Urinary bladder (tissue), 4 donors: ENCODE measurements around the gene MLYCD. TPM values are rescaled to one million over a fixed set of nuclear protein-coding genes. Genes with fewer than 3 reads are reported as not detected.

Experiments used
- DNase-seq: peaks from one replicate; pipeline ENCODE4 v3.0.0-alpha.2; 2015; ENCODE audit errors: extremely low spot score
- H3K27ac ChIP-seq: one replicate; pipeline ENCODE4 v1.5.1; 2013; ENCODE audit warnings: low read depth, mild to moderate bottlenecking, moderate library complexity
- H3K36me3 ChIP-seq: one replicate; pipeline ENCODE4 v1.6.1; 2013; ENCODE audit warnings: mild to moderate bottlenecking, moderate library complexity; ENCODE audit not compliant: insufficient read depth
- H3K4me1 ChIP-seq: one replicate; pipeline ENCODE4 v1.6.1; 2013; ENCODE audit warnings: mild to moderate bottlenecking, moderate library complexity; ENCODE audit not compliant: insufficient read depth
- H3K4me3 ChIP-seq: one replicate; pipeline ENCODE4 v1.5.1; 2013; ENCODE audit warnings: low read depth, low read length
- WGBS: extraction: QIAGEN DNeasy Blood & Tissue Kit; methylation state at CpG from one replicate; pipeline ENCODE4 v1.1.7; 2013; 5-methylcytosine and 5-hydroxymethylcytosine counted together
- polyA plus RNA-seq: library from polyadenylated mRNA; stranded (reverse); fragments of 200-250 nt; gene quantifications from one replicate; pipeline ENCODE4 v1.2.3, GENCODE V29; 2013
- total RNA-seq: library from RNA; depleted of rRNA; stranded (reverse); fragments of >200 nt; gene quantifications from one replicate; pipeline ENCODE4 v1.2.3, GENCODE V29; 2014
- donor health status: healthy with polysubstance abuse.
- donor health status: healthy.

The MLYCD gene
- total and polyA plus RNA-seq, 2 donors, result 3.8 to 4.6 TPM

- Histone ChIP-seq H3K27ac (no peak overlapping the region), H3K4me1 (no peaks in the 10 kb centered on the region), H3K36me3 (no peaks in the 10 kb centered on the region), H3K4me3 (no peak overlapping the region)
- 85% methylated on average over 8 of the region's 8 CpGs for WGBS
- DNase-seq, result no peak
Observed at GRCh38 chr16:83907111-83907510, 8.2 kb downstream of the MLYCD start.

DNA sequence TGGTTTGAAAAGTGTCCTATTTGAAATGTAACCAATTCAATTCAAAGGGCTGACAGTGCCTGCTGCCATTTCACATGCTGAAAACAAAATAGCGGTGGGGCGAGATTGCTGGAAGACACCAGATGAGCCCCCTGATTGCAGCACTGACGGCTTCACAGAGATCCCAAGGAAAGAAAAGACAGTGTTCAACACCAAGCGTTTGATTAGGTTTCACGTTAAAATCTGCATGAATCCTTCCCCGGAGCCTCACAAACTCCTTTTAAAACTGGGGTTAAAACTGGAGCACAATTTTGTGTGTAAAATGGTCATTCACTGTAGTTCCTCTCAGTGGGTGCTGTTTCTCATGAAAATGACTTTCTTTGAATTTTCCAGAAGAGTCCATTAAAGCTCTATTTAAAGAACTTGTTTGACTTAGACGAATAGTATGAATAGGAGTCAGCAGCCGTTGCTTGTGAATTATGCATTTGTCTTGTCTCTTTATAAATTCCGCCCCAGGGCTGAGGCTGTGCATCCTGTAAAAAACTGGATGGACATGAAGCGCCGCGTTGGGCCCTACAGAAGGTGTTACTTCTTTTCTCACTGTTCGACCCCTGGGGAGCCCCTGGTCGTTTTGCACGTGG lies 8.8 kb downstream of the MLYCD start:
- 88% methylated on average over 15 of the region's 15 CpGs for WGBS
- no peaks in the 10 kb centered on the region for H3K4me1 ChIP-seq
- DNase-seq, result no peak
- H3K4me3 ChIP-seq, result no peak overlapping the region
- H3K36me3 ChIP-seq, result peaks cover 3% of the 10 kb centered on the region
- H3K27ac ChIP-seq, result no peak overlapping the region

GRCh38 chr16:83908798-83909197 lies 9.9 kb downstream of the MLYCD start:
- peaks cover 3% of the 10 kb centered on the region for H3K36me3 ChIP-seq
- DNase-seq, result no peak
- H3K27ac ChIP-seq, result no peak overlapping the region
- 83% methylated on average over 2 of the region's 2 CpGs for WGBS
- H3K4me3 ChIP-seq, result no peak overlapping the region
- H3K4me1 ChIP-seq, result no peaks in the 10 kb centered on the region

- no peak overlapping the region for H3K4me3 ChIP-seq
- H3K36me3 ChIP-seq, result peaks cover 10% of the 10 kb centered on the region
- 82% methylated on average over 10 of the region's 10 CpGs for WGBS
- H3K27ac ChIP-seq, result no peak overlapping the region
- DNase-seq, result no peak
- no peaks in the 10 kb centered on the region for H3K4me1 ChIP-seq
Observed at GRCh38 chr16:83911290-83911689, 12.4 kb downstream of the MLYCD start.

DNA sequence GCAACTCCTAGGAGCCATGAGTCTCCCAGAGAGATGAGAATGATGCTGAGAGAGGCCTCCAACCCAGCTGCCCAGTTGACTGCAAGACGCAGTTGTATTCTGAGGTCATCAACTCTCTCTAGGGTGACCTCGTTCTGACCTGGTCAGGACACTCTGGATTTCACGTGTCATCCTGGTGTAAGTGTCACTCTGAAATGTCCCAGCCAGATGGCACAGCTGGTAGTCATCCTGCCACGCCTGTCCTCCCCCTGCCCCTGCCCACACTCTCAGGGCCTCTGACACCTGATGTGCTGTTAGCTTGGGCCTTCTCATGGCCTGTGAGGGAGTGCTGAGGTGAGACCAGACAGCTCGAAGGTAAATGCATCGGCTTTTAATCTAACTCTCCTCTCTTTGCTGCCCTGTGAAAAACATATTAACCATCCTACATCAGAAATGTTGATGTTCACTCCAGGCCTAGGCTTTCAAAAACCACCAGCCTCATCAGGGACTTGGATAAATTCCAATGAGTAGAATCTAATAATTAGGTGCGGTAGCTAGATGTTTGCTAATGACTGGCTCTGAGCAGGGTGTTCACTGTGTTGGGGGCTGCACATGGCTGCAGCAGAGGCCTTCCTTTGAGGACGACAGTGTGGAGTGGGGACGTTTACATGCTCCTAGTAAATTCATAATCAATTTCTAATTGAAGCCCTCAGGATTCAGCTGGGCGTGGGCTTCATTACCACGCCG lies 13.8 kb downstream of the MLYCD start:
- Histone ChIP-seq H3K4me1 (no peaks in the 10 kb centered on the region), H3K36me3 (peaks cover 10% of the 10 kb centered on the region), H3K4me3 (no peak overlapping the region), H3K27ac (no peak overlapping the region)
- 81% methylated on average over 12 of the region's 12 CpGs for WGBS
- no peak for DNase-seq

- 64% methylated on average over 15 of the region's 15 CpGs for WGBS
Observed at GRCh38 chr16:83913245-83913633, 14.3 kb downstream of the MLYCD start.

GRCh38 chr16:83914091-83914710 lies 15.3 kb downstream of the MLYCD start:
- H3K36me3 ChIP-seq, result peaks cover 10% of the 10 kb centered on the region
- 93% methylated on average over 21 of the region's 21 CpGs for WGBS
- DNase-seq, result no peak
- H3K27ac ChIP-seq, result no peak overlapping the region
- H3K4me1 ChIP-seq, result no peaks in the 10 kb centered on the region
- H3K4me3 ChIP-seq, result no peak overlapping the region

More at GRCh38 chr16:83913245-83913633, 14.3 kb downstream of the MLYCD start:
- Histone ChIP-seq H3K4me1 (no peaks in the 10 kb centered on the region), H3K36me3 (peaks cover 10% of the 10 kb centered on the region), H3K4me3 (no peak overlapping the region), H3K27ac (no peak overlapping the region)
- DNase-seq, result no peak

GRCh38 chr16:83915081-83915480 lies 16.2 kb downstream of the MLYCD start:
- Histone ChIP-seq H3K27ac (no peak overlapping the region), H3K4me1 (no peaks in the 10 kb centered on the region), H3K36me3 (peaks cover 10% of the 10 kb centered on the region), H3K4me3 (no peak overlapping the region)
- WGBS, result 94% methylated on average over 22 of the region's 22 CpGs
- DNase-seq, result no peak

DNA sequence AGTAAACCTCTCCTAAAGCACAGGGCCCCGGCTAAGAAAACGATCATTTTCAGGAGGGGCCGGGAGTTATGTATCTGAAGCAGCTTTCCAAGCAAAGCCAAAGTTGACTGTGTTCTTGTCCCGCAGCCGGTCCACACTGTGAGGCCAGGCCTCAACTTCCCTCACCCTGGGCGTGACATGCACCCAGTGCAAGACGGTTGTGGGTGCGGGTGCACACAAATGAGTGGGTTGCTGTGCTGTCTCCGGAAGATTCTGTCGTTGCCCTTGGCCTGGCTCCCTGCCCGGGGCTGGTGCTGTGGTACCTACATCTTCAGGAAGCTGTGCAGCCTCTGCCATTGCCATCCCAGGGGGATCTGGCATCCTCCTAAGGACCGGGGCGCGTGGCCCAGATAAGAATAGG lies 16.6 kb downstream of the MLYCD start:
- Histone ChIP-seq H3K36me3 (peaks cover 10% of the 10 kb centered on the region), H3K4me3 (no peak overlapping the region), H3K27ac (no peak overlapping the region), H3K4me1 (no peaks in the 10 kb centered on the region)
- WGBS, result 96% methylated on average over 14 of the region's 14 CpGs
- DNase-seq, result no peak

- Histone ChIP-seq H3K4me1 (no peaks in the 10 kb centered on the region), H3K27ac (no peak overlapping the region), H3K4me3 (no peak overlapping the region), H3K36me3 (peaks cover 10% of the 10 kb centered on the region)
- 96% methylated on average over 51 of the region's 51 CpGs for WGBS
- DNase-seq, result no peak
Observed at GRCh38 chr16:83917152-83918120, 18.5 kb downstream of the MLYCD start.

DNA sequence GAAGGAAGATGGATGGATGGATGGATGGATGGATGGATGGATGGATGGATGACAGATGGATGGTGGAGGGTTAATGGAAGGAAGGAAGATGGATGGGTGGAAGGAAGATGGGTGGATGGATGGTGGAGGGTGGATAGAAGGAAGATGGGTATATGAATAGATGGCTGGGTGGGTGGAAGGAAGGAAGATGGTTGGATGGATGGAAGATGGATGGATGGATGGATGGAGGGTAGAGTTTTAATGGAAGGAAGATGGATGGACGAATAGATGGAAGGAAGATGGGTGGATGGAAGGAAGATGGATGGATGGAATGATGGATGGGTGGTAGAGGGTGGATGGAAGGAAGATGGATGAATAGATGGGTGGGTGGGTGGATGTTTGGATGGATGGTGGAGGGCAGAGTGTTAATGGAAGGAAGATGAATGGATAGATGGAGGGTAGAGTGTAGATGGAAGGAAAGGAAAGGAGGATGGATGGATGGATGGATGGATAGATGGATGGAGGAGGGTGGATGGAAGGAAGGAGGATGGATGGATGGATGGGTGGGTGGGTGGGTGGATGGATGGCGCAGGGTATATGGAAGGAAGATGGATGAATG lies 22.1 kb downstream of the MLYCD start:
- Histone ChIP-seq H3K36me3 (no peaks in the 10 kb centered on the region), H3K4me1 (no peaks in the 10 kb centered on the region), H3K4me3 (no peak overlapping the region), H3K27ac (no peak overlapping the region)
- WGBS, result 96% methylated on average over 2 of the region's 2 CpGs
- DNase-seq, result no peak

- H3K27ac ChIP-seq, result no peak overlapping the region
- 85% methylated on average over 31 of the region's 31 CpGs for WGBS
- H3K36me3 ChIP-seq, result no peaks in the 10 kb centered on the region
- H3K4me3 ChIP-seq, result no peak overlapping the region
- no peak for DNase-seq
- no peaks in the 10 kb centered on the region for H3K4me1 ChIP-seq
Observed at GRCh38 chr16:83923581-83924365, 24.9 kb downstream of the MLYCD start.
